ENCODE measurements around the gene FAM107B.

GRCh38 chr10:14477408-14477710 lies 297.3 kb downstream of the FAM107B start:
- TF ChIP-seq EZH2 (IDR thresholded peaks at IDR 0.05; ENCODE audit: low read depth, unreplicated experiment) (no peak), CTCF (conservative IDR thresholded peaks at IDR 0.05; ENCODE audit: low read depth in 2 of 2) (no peak), POLR2AphosphoS5 (IDR thresholded peaks at IDR 0.05; ENCODE audit: low read depth) (no peak), CREB1 (CRISPR knock-in tag; IDR thresholded peaks at IDR 0.05; ENCODE audit: low read depth) (no peak)

Data from GM23338 (cell line).